Measurements from ENCODE around the gene KRTAP5-4. TPM values are rescaled to one million over a fixed set of nuclear protein-coding genes. Genes with fewer than 3 reads are reported as not detected.
A peak's percentile ranks its signal among the peaks of the same experiment; 100 is the strongest.

The KRTAP5-4 gene
- polyA plus RNA-seq, 4 donors = not detected

DNA sequence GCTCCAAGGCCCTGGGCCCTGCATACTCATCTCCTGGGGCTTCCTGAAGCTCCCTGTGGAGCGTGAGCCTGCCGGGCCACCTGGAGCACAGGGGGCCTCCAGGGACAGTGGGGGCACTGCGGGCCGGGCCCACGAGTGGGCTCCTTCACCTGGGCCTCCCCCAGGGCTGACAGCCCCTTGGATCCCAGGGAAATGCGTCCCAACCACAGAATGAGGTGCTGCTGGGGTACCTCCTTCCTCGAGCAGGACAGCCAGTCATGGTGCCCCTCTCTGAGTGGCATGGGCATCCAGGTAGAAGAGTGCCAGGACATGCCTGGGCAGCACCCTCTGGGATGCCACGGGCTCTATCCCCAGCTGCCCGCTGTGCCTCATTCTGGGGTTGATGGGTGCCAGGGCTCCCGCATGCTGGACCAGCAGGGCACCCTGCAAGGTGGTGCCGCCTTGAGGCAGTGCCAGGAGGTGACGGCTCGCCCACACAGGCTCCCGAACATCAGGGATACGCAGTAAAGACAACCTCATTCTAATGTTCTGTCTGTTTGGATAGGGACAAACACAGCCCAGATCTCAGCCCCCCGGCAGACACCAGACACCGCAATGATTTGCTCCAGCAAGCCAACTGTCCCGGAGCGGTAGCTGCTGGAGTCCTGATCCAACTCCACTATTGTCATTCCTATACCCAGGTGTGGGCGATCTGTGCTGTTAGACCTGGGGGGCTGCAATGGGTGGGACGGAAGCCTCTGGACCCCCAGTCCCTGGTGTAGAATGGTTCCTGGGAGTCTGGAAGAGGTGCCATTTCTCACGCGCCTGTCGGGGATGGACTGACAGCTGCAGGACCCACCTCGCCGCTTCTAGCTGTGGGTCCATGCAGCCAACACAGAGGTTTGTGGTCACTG is 33.5 kb upstream of the KRTAP5-4 start:
- peak overlapping the region in 1 of 3 donors; percentile 47 for H3K27ac ChIP-seq (ENCODE audit: low read depth in 1 of 3, low read length in 2 of 3)
- peaks cover 0 to under 1% (median 0%) of the 10 kb centered on the region in 3 donors for H3K27me3 ChIP-seq (ENCODE audit: control insufficient read depth in 3 of 3, insufficient read depth in 3 of 3, low read length in 3 of 3)
- H3K36me3 ChIP-seq (ENCODE audit: control insufficient read depth in 3 of 3, insufficient read depth in 2 of 3, low read depth in 1 of 3, low read length in 3 of 3) = no peaks in the 10 kb centered on the region
- no peak for FAIRE-seq
- H3K4me3 ChIP-seq (ENCODE audit: low read depth in 1 of 3, low read length in 3 of 3) = no peak overlapping the region
- no peaks in the 10 kb centered on the region for H3K9me3 ChIP-seq (ENCODE audit: control insufficient read depth in 2 of 2, insufficient read depth in 1 of 2, low read depth in 1 of 2, low read length in 1 of 2)
- WGBS, 3 donors = 70 to 77% (median 73%) methylated on average over 26 of the region's 26 CpGs
- H3K4me1 ChIP-seq (ENCODE audit: control insufficient read depth in 3 of 3, insufficient read depth in 2 of 3, low read depth in 1 of 3, low read length in 2 of 3) = peaks cover 0 to 37% (median 0%) of the 10 kb centered on the region in 3 donors
- DNase-seq = no peak

DNA sequence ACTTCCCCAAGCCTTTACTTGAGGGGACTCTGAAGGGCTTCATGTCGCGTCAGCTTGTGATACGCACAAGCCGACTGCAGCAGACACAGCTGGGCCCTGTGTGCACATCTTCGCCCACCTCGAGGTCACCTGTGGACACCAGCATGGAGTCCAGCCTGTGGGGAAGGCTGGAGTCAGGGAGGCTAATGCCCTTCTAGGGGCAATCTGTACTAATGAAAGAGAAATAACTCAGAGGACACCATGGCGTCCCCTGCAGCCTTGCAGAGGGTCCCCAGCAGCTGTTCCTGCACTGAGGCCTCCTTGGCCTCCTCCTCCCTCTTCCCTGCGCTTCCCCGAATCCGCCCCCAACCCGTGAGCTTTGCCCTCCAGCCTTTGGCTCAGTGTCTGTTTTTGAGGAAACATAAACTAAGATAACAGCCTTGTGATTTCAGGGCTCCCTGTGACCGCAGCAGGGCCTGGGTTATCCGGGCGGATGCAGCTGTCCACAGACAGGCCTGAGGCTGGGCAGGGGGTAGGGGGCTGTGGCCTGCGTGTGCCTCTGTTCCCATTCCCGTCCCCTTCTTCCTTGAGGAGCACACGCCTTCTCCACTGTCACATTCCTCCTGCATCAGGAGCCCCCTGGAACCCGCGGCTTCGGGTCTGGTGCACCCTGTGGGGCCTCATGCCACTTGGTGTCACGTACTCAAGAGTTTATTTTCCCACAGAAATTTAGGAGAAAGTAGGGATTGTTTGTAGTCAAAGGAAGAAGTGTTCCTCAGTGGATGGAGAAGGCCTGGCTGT is 32.6 kb upstream of the KRTAP5-4 start:
- no peaks in the 10 kb centered on the region for H3K36me3 ChIP-seq (ENCODE audit: control insufficient read depth in 3 of 3, insufficient read depth in 2 of 3, low read depth in 1 of 3, low read length in 3 of 3)
- peak overlapping the region in 1 of 3 donors; percentile 47 for H3K27ac ChIP-seq (ENCODE audit: low read depth in 1 of 3, low read length in 2 of 3)
- DNase-seq = peak in 1 of 2 donors; percentile 77
- no peaks in the 10 kb centered on the region for H3K27me3 ChIP-seq (ENCODE audit: control insufficient read depth in 3 of 3, insufficient read depth in 3 of 3, low read length in 3 of 3)
- no peak overlapping the region for H3K4me3 ChIP-seq (ENCODE audit: low read depth in 1 of 3, low read length in 3 of 3)
- no peaks in the 10 kb centered on the region for H3K9me3 ChIP-seq (ENCODE audit: control insufficient read depth in 2 of 2, insufficient read depth in 1 of 2, low read depth in 1 of 2, low read length in 1 of 2)
- H3K4me1 ChIP-seq (ENCODE audit: control insufficient read depth in 3 of 3, insufficient read depth in 2 of 3, low read depth in 1 of 3, low read length in 2 of 3) = peaks cover 0 to 29% (median 0%) of the 10 kb centered on the region in 3 donors
- no peak for FAIRE-seq
- 30 to 46% (median 39%) methylated on average over 21 of the region's 21 CpGs for WGBS, 3 donors

- peaks cover 0 to 29% (median 0%) of the 10 kb centered on the region in 3 donors for H3K4me1 ChIP-seq (ENCODE audit: control insufficient read depth in 3 of 3, insufficient read depth in 2 of 3, low read depth in 1 of 3, low read length in 2 of 3)
- H3K9me3 ChIP-seq (ENCODE audit: control insufficient read depth in 2 of 2, insufficient read depth in 1 of 2, low read depth in 1 of 2, low read length in 1 of 2) = no peaks in the 10 kb centered on the region
- no peak for FAIRE-seq
- H3K4me3 ChIP-seq (ENCODE audit: low read depth in 1 of 3, low read length in 3 of 3) = no peak overlapping the region
- no peak overlapping the region for H3K27ac ChIP-seq (ENCODE audit: low read depth in 1 of 3, low read length in 2 of 3)
- 82 to 88% (median 84%) methylated on average over 14 of the region's 14 CpGs for WGBS, 3 donors
- DNase-seq = no peak
- no peaks in the 10 kb centered on the region for H3K27me3 ChIP-seq (ENCODE audit: control insufficient read depth in 3 of 3, insufficient read depth in 3 of 3, low read length in 3 of 3)
- H3K36me3 ChIP-seq (ENCODE audit: control insufficient read depth in 3 of 3, insufficient read depth in 2 of 3, low read depth in 1 of 3, low read length in 3 of 3) = no peaks in the 10 kb centered on the region
Observed at GRCh38 chr11:1653541-1654387, 31.8 kb upstream of the KRTAP5-4 start.

DNA sequence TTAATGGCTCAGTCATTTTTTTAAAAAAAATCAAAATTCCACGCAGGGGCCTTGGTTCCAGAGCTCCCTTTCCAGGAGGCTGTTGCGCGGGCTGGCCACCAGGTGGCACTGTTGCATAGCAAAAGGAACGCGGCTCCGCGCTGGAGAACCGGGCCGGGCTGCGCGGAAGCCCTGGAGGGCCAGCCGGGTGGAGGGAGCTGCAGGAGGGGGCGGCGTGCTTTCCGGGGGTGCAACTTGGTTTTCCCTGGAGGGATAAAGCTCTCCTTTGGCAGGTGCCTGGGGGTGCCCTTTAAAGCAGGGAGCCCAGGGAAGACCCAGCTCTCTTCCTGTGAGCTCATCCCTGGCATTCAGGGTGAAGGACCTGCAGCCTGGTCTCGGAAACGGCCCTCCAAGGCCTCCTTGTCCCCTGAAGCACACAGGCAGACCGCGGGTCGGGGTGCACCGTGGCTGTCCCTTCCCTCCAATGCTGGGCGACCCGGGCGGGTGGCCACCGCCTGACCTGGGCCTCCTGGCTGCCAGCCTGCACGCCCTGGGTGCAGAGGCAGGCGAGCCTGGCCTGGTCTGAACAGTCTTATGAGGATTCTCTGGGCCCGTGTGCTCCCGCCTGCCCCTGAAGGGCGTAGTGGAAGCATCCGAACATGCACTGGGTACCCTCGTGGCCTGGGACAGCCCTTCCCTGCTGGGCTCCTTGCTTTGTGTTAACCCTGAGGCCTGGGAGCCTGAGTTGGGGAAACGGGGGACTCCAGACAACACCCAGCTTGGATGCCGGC is 31.0 kb upstream of the KRTAP5-4 start:
- Histone ChIP-seq H3K4me1 (ENCODE audit: control insufficient read depth in 3 of 3, insufficient read depth in 2 of 3, low read depth in 1 of 3, low read length in 2 of 3) (peaks cover 0 to 29% (median 0%) of the 10 kb centered on the region in 3 donors), H3K4me3 (ENCODE audit: low read depth in 1 of 3, low read length in 3 of 3) (no peak overlapping the region), H3K27ac (ENCODE audit: low read depth in 1 of 3, low read length in 2 of 3) (no peak overlapping the region), H3K27me3 (ENCODE audit: control insufficient read depth in 3 of 3, insufficient read depth in 3 of 3, low read length in 3 of 3) (no peaks in the 10 kb centered on the region), H3K36me3 (ENCODE audit: control insufficient read depth in 3 of 3, insufficient read depth in 2 of 3, low read depth in 1 of 3, low read length in 3 of 3) (no peaks in the 10 kb centered on the region), H3K9me3 (ENCODE audit: control insufficient read depth in 2 of 2, insufficient read depth in 1 of 2, low read depth in 1 of 2, low read length in 1 of 2) (no peaks in the 10 kb centered on the region)
- DNase-seq (peak; percentile 49 to 75), FAIRE-seq (no peak)
- WGBS, 3 donors = 27 to 36% (median 33%) methylated on average over 30 to 34 of the region's 34 CpGs

DNA sequence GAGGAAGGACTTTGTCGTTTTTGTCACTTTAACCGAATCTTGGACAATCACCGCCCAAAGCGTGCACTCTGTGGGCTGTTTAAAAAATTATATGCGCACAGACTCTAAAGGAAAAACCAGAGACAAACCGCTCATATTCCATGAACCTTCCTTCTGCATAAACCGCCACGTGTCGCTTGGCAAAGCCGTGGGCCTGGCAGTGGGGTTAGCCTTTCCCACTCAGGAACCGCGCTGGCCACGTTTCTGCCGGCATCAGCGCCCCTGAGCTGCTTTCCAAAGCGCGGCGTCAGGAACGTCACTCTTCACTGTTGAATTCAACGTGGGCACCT is 30.5 kb upstream of the KRTAP5-4 start:
- H3K4me3 ChIP-seq (ENCODE audit: low read depth in 1 of 3, low read length in 3 of 3) = no peak overlapping the region
- H3K27ac ChIP-seq (ENCODE audit: low read depth in 1 of 3, low read length in 2 of 3) = no peak overlapping the region
- FAIRE-seq (no peak), DNase-seq (no peak)
- no peaks in the 10 kb centered on the region for H3K36me3 ChIP-seq (ENCODE audit: control insufficient read depth in 3 of 3, insufficient read depth in 2 of 3, low read depth in 1 of 3, low read length in 3 of 3)
- H3K9me3 ChIP-seq (ENCODE audit: control insufficient read depth in 2 of 2, insufficient read depth in 1 of 2, low read depth in 1 of 2, low read length in 1 of 2) = no peaks in the 10 kb centered on the region
- H3K27me3 ChIP-seq (ENCODE audit: control insufficient read depth in 3 of 3, insufficient read depth in 3 of 3, low read length in 3 of 3) = no peaks in the 10 kb centered on the region
- peaks cover 0 to 29% (median 0%) of the 10 kb centered on the region in 3 donors for H3K4me1 ChIP-seq (ENCODE audit: control insufficient read depth in 3 of 3, insufficient read depth in 2 of 3, low read depth in 1 of 3, low read length in 2 of 3)
- 51 to 56% (median 55%) methylated on average over 20 of the region's 20 CpGs for WGBS, 3 donors

DNA sequence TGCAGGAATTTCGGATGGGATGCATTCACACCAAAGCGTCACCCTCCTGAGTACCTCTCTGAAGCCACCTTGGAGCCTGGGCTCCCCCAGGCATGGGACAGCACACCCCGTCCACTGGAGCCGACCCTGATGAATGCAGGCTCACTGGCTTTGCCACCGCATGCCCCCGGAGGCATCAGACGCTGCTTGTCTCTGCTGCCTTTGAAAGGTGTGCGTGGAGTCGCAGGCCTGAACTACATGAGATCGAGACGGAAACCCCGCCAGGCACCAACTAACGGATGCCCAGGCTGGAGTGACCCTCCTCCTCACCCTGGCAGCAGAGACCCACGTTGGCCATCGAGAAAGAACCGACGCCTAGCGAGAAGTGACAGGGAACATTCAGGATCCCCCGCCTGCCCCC is 30.1 kb upstream of the KRTAP5-4 start:
- Histone ChIP-seq H3K36me3 (ENCODE audit: control insufficient read depth in 3 of 3, insufficient read depth in 2 of 3, low read depth in 1 of 3, low read length in 3 of 3) (no peaks in the 10 kb centered on the region), H3K9me3 (ENCODE audit: control insufficient read depth in 2 of 2, insufficient read depth in 1 of 2, low read depth in 1 of 2, low read length in 1 of 2) (no peaks in the 10 kb centered on the region), H3K4me3 (ENCODE audit: low read depth in 1 of 3, low read length in 3 of 3) (no peak overlapping the region), H3K4me1 (ENCODE audit: control insufficient read depth in 3 of 3, insufficient read depth in 2 of 3, low read depth in 1 of 3, low read length in 2 of 3) (peaks cover 0 to 29% (median 0%) of the 10 kb centered on the region in 3 donors), H3K27me3 (ENCODE audit: control insufficient read depth in 3 of 3, insufficient read depth in 3 of 3, low read length in 3 of 3) (peaks cover 0 to under 1% (median 0%) of the 10 kb centered on the region in 3 donors), H3K27ac (ENCODE audit: low read depth in 1 of 3, low read length in 2 of 3) (no peak overlapping the region)
- 79 to 86% (median 79%) methylated on average over 17 to 19 of the region's 19 CpGs for WGBS, 3 donors
- no peak for DNase-seq
- FAIRE-seq = no peak

DNA sequence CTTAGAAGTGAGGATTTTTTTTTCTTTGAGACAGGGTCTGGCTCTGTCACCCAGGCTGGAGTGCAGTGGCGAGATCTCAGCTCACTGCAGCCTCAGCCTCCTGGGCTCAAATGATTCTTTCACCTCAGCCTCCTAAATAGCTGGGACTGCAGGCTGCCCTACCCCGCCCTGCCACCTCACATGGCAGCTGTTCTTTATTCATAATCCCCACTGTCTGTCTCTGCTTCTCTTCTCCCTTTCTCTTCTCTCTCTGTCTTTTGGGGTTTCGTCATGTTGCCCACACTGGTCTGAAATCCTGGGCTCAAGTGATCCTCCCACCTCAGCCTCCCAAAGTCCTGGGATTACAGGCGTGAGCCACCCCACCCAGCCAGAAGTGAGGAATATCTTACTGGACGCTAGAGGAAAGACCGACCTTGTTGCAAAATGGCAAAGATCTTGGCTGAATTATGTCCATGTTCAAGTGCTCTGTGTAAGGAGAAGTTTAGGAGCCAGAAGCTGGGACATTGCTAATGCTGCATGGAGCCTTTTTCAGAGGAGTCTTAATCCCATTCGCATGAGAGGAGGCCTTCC is 29.6 kb upstream of the KRTAP5-4 start:
- Histone ChIP-seq H3K27me3 (ENCODE audit: control insufficient read depth in 3 of 3, insufficient read depth in 3 of 3, low read length in 3 of 3) (peaks cover 0 to 1% (median 0%) of the 10 kb centered on the region in 3 donors), H3K36me3 (ENCODE audit: control insufficient read depth in 3 of 3, insufficient read depth in 2 of 3, low read depth in 1 of 3, low read length in 3 of 3) (no peaks in the 10 kb centered on the region), H3K9me3 (ENCODE audit: control insufficient read depth in 2 of 2, insufficient read depth in 1 of 2, low read depth in 1 of 2, low read length in 1 of 2) (no peaks in the 10 kb centered on the region), H3K27ac (ENCODE audit: low read depth in 1 of 3, low read length in 2 of 3) (no peak overlapping the region), H3K4me3 (ENCODE audit: low read depth in 1 of 3, low read length in 3 of 3) (no peak overlapping the region), H3K4me1 (ENCODE audit: control insufficient read depth in 3 of 3, insufficient read depth in 2 of 3, low read depth in 1 of 3, low read length in 2 of 3) (peaks cover 0 to 29% (median 0%) of the 10 kb centered on the region in 3 donors)
- 79 to 82% (median 80%) methylated on average over 7 of the region's 7 CpGs for WGBS, 3 donors
- DNase-seq (no peak), FAIRE-seq (no peak)

Data from small intestine (tissue), 7 donors.